ENCODE measurements around the gene INKA1.

DNA sequence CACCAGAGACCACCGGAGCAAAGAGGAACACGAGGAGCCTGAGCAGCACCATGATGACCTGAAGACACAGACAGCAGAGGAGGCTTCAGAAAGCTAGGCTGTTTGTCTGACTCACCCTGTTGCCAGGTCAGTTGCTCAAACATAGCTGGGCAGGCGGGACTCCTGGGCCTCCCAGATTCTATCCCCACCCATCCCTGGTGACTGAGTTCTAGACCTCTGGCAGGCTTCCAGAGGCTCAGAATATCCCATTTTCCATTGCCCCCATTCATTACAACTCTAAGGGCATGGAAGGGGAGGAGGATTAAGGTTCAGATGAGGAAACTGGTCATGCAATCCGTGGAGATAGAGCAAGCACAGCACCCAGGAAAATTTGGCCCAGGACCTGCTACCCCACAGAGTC is 3.3 kb upstream of the INKA1 start, which contains the start of gene CDHR4:
- TF ChIP-seq EP300 (IDR thresholded peaks at IDR 0.05) (no peak), POLR2A (IDR thresholded peaks at IDR 0.05) (no peak)
- TF ChIP-seq, protein P1, sequence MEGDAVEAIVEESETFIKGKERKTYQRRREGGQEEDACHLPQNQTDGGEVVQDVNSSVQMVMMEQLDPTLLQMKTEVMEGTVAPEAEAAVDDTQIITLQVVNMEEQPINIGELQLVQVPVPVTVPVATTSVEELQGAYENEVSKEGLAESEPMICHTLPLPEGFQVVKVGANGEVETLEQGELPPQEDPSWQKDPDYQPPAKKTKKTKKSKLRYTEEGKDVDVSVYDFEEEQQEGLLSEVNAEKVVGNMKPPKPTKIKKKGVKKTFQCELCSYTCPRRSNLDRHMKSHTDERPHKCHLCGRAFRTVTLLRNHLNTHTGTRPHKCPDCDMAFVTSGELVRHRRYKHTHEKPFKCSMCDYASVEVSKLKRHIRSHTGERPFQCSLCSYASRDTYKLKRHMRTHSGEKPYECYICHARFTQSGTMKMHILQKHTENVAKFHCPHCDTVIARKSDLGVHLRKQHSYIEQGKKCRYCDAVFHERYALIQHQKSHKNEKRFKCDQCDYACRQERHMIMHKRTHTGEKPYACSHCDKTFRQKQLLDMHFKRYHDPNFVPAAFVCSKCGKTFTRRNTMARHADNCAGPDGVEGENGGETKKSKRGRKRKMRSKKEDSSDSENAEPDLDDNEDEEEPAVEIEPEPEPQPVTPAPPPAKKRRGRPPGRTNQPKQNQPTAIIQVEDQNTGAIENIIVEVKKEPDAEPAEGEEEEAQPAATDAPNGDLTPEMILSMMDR (IDR thresholded peaks at IDR 0.05) = no peak
